HT1080 (cell line): Measurements from ENCODE around the gene PCDHB14. TPM values are rescaled to one million over a fixed set of nuclear protein-coding genes. Genes with fewer than 3 reads are reported as not detected.

Experiments used
- DNase-seq: peaks from one replicate; pipeline ENCODE4 v3.0.0-alpha.2; 2015; ENCODE audit warnings: low read depth
- total RNA-seq: library from RNA; depleted of rRNA; stranded (reverse); fragments of >200 nt; shearing (Covaris generic); gene quantifications from 2 replicates; pipeline ENCODE4 v1.2.3, GENCODE V29; 2014; rRNA removed

PCDHB14 gene
- total RNA-seq, 1 experiment from 2014 or later = 0.08 TPM

DNA sequence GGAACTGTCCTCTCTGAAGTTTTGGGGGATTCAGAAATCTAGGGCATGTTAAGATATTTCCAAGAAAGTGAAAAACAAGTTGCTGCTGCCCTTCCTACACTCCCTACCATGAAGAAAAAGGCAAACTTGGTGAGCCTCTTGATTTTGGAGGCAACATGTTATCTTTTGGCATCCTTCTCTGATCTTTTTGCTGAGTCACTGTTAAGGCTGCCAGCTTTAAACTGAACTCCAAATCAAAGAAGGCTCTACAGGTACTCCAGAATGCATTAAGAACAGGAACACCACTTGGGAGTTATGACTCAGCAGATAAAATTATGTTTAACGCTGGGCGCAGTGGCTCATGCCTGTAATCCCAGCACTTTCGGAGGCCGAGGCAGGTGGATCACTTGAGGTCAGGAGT lies 46.1 kb downstream of the PCDHB14 start:
- no peak for DNase-seq

GRCh38 chr5:141272906-141273305 lies 49.8 kb downstream of the PCDHB14 start:
- DNase-seq = no peak

Other genes with a start within 250 kb of the PCDHB14 start
- gene PCDHB1, start 172.0 kb upstream of the PCDHB14 start, total RNA-seq = not detected in 2 replicates
- 0.37 and 0.43 TPM in 2 replicates for gene PCDHB2, start 128.7 kb upstream of the PCDHB14 start, total RNA-seq
- gene PCDHB3, start 122.9 kb upstream of the PCDHB14 start, total RNA-seq = 0.03 TPM in 1 of 2 replicates, not detected in the other
- gene PCDHB4, start 101.5 kb upstream of the PCDHB14 start, total RNA-seq = not detected in 2 replicates
- 0.10 and 0.90 TPM in 2 replicates for gene PCDHB5, start 88.1 kb upstream of the PCDHB14 start, total RNA-seq
- 0.13 and 0.27 TPM in 2 replicates for gene PCDHB6, start 73.3 kb upstream of the PCDHB14 start, total RNA-seq
- 0.05 TPM in 1 of 2 replicates, not detected in the other for gene PCDHB7, start 50.7 kb upstream of the PCDHB14 start, total RNA-seq
- gene PCDHB8, start 45.6 kb upstream of the PCDHB14 start, total RNA-seq = not detected in 2 replicates
- gene PCDHB16, start 41.0 kb upstream of the PCDHB14 start, total RNA-seq = 0.03 TPM in 1 of 2 replicates, not detected in the other
- 0.40 TPM in 1 of 2 replicates, not detected in the other for gene PCDHB9, start 36.2 kb upstream of the PCDHB14 start, total RNA-seq
- gene PCDHB10, start 31.0 kb upstream of the PCDHB14 start, total RNA-seq = 0.11 TPM in 1 of 2 replicates, not detected in the other
- gene PCDHB11, start 23.7 kb upstream of the PCDHB14 start, total RNA-seq = not detected in 2 replicates
- gene PCDHB12, start 14.6 kb upstream of the PCDHB14 start, total RNA-seq = not detected in 2 replicates
- 0.06 TPM in 1 of 2 replicates, not detected in the other for gene PCDHB13, start 9.4 kb upstream of the PCDHB14 start, total RNA-seq
- gene PCDHB15, start 22.1 kb downstream of the PCDHB14 start, total RNA-seq = 0.03 and 0.10 TPM in 2 replicates
- gene SLC25A2, start 80.7 kb downstream of the PCDHB14 start, total RNA-seq = not detected in 2 replicates
- gene TAF7, start 97.4 kb downstream of the PCDHB14 start, total RNA-seq = 42.6 and 48.1 TPM in 2 replicates
- gene PCDHGA1, start 107.2 kb downstream of the PCDHB14 start, total RNA-seq = 0.07 and 0.32 TPM in 2 replicates
- 0.27 and 0.84 TPM in 2 replicates for gene PCDHGA2, start 115.4 kb downstream of the PCDHB14 start, total RNA-seq
- 0.10 and 0.14 TPM in 2 replicates for gene PCDHGA3, start 120.5 kb downstream of the PCDHB14 start, total RNA-seq
- 0.53 and 1.4 TPM in 2 replicates for gene PCDHGB1, start 126.8 kb downstream of the PCDHB14 start, total RNA-seq
- 0.71 and 0.73 TPM in 2 replicates for gene PCDHGA4, start 131.7 kb downstream of the PCDHB14 start, total RNA-seq
- 0.69 and 0.77 TPM in 2 replicates for gene PCDHGB2, start 136.7 kb downstream of the PCDHB14 start, total RNA-seq
- 0.07 and 0.21 TPM in 2 replicates for gene PCDHGA5, start 140.8 kb downstream of the PCDHB14 start, total RNA-seq
- 0.80 and 1.5 TPM in 2 replicates for gene PCDHGB3, start 146.9 kb downstream of the PCDHB14 start, total RNA-seq
- 0.20 and 1.2 TPM in 2 replicates for gene PCDHGA6, start 150.5 kb downstream of the PCDHB14 start, total RNA-seq
- 0.03 and 0.11 TPM in 2 replicates for gene PCDHGA7, start 159.4 kb downstream of the PCDHB14 start, total RNA-seq
- gene PCDHGB4, start 164.4 kb downstream of the PCDHB14 start, total RNA-seq = 9.9 and 10.2 TPM in 2 replicates
- 0.17 and 0.61 TPM in 2 replicates for gene PCDHGA8, start 169.3 kb downstream of the PCDHB14 start, total RNA-seq
- gene PCDHGB5, start 174.6 kb downstream of the PCDHB14 start, total RNA-seq = 0.37 and 0.55 TPM in 2 replicates
- gene PCDHGA9, start 179.4 kb downstream of the PCDHB14 start, total RNA-seq = 0.23 and 0.29 TPM in 2 replicates
- 0.10 and 0.20 TPM in 2 replicates for gene PCDHGB6, start 184.7 kb downstream of the PCDHB14 start, total RNA-seq
- gene PCDHGA10, start 189.6 kb downstream of the PCDHB14 start, total RNA-seq = 0.80 and 0.90 TPM in 2 replicates
- gene PCDHGB7, start 194.3 kb downstream of the PCDHB14 start, total RNA-seq = 0.47 and 0.53 TPM in 2 replicates
- 0.42 and 0.50 TPM in 2 replicates for gene PCDHGA11, start 197.7 kb downstream of the PCDHB14 start, total RNA-seq
- gene PCDHGA12, start 207.2 kb downstream of the PCDHB14 start, total RNA-seq = 0.66 and 0.70 TPM in 2 replicates